SK-N-SH treated with all-trans-retinoic acid at 6 μM for 48 hours (cell line): Measurements from ENCODE around the gene KBTBD12.

Source experiments
- ARNTL ChIP-seq: fragments of 450-650 bp; formaldehyde crosslinking; IDR thresholded peaks from 2 replicates; pipeline ENCODE4 v1.5.0; 2020; ENCODE audit warnings: low read depth, mild to moderate bottlenecking, moderate library complexity, borderline replicate concordance
- CSDC2 ChIP-seq: fragments of 250-450 bp; sonication (Bioruptor Pico); IDR thresholded peaks from 2 replicates; pipeline ENCODE4 v1.5.0; 2020; ENCODE audit warnings: mild to moderate bottlenecking, moderate library complexity
- GLIS3 ChIP-seq: fragments of 250-450 bp; sonication (Bioruptor Pico); IDR thresholded peaks from 2 replicates; pipeline ENCODE4 v1.5.0; 2020; ENCODE audit warnings: mild to moderate bottlenecking, moderate library complexity
- OSR1 ChIP-seq: fragments of 250-450 bp; sonication (Bioruptor Pico); IDR thresholded peaks from 2 replicates; pipeline ENCODE4 v1.8.0; 2022; ENCODE audit warnings: moderate library complexity, mild to moderate bottlenecking, inconsistent platforms
- RARB ChIP-seq: fragments of 250-450 bp; sonication (Bioruptor Pico); IDR thresholded peaks from 2 replicates; pipeline ENCODE4 v1.8.0; 2021; ENCODE audit warnings: mild to moderate bottlenecking, moderate library complexity
- SNAI2 ChIP-seq: fragments of 250-450 bp; sonication (Bioruptor Pico); IDR thresholded peaks from 2 replicates; pipeline ENCODE4 v1.5.0; 2020; ENCODE audit warnings: mild to moderate bottlenecking, moderate library complexity
- TCF4 ChIP-seq: fragments of 250-450 bp; sonication (Bioruptor Pico); IDR thresholded peaks from 2 replicates; pipeline ENCODE4 v1.8.0; 2021; ENCODE audit warnings: mild to moderate bottlenecking, moderate library complexity, borderline replicate concordance
- ZFP30 ChIP-seq: fragments of 450-650 bp; formaldehyde crosslinking; IDR thresholded peaks from 2 replicates; pipeline ENCODE4 v1.5.0; 2022; ENCODE audit warnings: mild to moderate bottlenecking, moderate library complexity
- ZNF565 ChIP-seq: fragments of 450-650 bp; formaldehyde crosslinking; conservative IDR thresholded peaks from 2 replicates; pipeline ENCODE4 v1.5.0; 2020; ENCODE audit warnings: low read depth, mild to moderate bottlenecking, moderate library complexity
- ZNF8 ChIP-seq: fragments of 450-650 bp; formaldehyde crosslinking; IDR thresholded peaks from 2 replicates; pipeline ENCODE4 v1.5.0; 2020; ENCODE audit warnings: mild to moderate bottlenecking, moderate library complexity
- TF ChIP-seq, protein P1 (sequence below): fragments of 250-450 bp; sonication (Bioruptor Pico); IDR thresholded peaks from 2 replicates; pipeline ENCODE4 v1.8.0; 2020; ENCODE audit warnings: mild to moderate bottlenecking, moderate library complexity, borderline replicate concordance
- TF ChIP-seq, protein P2 (sequence below): fragments of 250-450 bp; sonication (Bioruptor Pico); IDR thresholded peaks from 2 replicates; pipeline ENCODE4 v1.5.1; 2021; ENCODE audit warnings: mild to moderate bottlenecking, moderate library complexity
- TF ChIP-seq, protein P3 (sequence below): fragments of 250-450 bp; sonication (Bioruptor Pico); IDR thresholded peaks from 2 replicates; pipeline ENCODE4 v1.5.1; 2020; ENCODE audit warnings: low read depth, mild to moderate bottlenecking, moderate library complexity
- TF ChIP-seq, protein P4 (sequence below): fragments of 250-450 bp; sonication (Bioruptor Pico); IDR thresholded peaks from 2 replicates; pipeline ENCODE4 v1.8.0; 2021; ENCODE audit warnings: low read depth, mild to moderate bottlenecking, moderate library complexity, borderline replicate concordance

DNA sequence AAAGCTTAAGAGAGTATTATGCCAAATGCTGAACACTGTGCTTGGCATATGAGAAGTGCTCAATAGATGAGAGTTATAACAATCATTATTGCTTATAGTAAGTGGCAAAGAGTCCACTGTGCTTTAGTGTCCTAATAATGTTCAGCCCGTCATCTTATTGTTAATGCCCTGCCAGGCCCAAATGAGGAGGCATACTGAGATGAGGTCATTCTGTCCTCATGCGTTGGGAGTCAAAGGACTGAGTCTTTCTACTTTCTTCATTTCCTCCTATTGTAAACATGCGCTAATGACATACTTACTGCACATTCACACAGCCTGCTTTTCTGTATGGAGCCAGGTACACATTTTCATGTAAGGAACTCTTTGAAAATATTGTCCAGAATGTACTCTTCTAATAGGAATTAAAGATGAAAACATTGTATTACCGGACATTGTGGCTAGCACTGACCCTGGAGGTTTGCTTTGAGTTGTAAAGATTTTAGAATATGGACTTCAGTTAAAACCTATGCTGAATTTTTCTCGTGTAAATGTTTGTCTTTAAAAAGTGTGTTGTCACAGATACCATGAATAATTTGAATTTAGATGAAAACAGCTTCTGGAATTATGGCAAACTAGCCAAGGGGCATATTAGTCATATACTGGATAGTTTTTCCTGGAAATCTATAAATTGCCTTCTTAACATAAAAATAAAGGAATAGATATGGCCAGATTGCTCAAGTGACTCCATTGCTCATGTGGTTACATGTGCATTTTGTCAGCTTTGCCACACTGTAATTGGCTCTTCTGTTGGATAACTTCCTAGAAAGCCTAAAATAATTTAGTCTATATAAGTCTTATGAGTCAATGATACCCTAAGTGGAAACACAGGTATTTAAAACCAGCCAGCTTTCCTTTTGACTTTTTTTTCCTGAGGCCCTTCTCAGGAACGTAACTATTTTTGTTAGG is 38.3 kb downstream of the KBTBD12 start:
- TF ChIP-seq, protein P1, sequence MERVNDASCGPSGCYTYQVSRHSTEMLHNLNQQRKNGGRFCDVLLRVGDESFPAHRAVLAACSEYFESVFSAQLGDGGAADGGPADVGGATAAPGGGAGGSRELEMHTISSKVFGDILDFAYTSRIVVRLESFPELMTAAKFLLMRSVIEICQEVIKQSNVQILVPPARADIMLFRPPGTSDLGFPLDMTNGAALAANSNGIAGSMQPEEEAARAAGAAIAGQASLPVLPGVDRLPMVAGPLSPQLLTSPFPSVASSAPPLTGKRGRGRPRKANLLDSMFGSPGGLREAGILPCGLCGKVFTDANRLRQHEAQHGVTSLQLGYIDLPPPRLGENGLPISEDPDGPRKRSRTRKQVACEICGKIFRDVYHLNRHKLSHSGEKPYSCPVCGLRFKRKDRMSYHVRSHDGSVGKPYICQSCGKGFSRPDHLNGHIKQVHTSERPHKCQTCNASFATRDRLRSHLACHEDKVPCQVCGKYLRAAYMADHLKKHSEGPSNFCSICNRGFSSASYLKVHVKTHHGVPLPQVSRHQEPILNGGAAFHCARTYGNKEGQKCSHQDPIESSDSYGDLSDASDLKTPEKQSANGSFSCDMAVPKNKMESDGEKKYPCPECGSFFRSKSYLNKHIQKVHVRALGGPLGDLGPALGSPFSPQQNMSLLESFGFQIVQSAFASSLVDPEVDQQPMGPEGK = no peak
- TF ChIP-seq OSR1 (CRISPR knock-in tag) = no peak
- TF ChIP-seq, protein P2, sequence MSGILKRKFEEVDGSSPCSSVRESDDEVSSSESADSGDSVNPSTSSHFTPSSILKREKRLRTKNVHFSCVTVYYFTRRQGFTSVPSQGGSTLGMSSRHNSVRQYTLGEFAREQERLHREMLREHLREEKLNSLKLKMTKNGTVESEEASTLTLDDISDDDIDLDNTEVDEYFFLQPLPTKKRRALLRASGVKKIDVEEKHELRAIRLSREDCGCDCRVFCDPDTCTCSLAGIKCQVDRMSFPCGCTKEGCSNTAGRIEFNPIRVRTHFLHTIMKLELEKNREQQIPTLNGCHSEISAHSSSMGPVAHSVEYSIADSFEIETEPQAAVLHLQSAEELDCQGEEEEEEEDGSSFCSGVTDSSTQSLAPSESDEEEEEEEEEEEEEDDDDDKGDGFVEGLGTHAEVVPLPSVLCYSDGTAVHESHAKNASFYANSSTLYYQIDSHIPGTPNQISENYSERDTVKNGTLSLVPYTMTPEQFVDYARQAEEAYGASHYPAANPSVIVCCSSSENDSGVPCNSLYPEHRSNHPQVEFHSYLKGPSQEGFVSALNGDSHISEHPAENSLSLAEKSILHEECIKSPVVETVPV = no peak
- TF ChIP-seq, protein P3, sequence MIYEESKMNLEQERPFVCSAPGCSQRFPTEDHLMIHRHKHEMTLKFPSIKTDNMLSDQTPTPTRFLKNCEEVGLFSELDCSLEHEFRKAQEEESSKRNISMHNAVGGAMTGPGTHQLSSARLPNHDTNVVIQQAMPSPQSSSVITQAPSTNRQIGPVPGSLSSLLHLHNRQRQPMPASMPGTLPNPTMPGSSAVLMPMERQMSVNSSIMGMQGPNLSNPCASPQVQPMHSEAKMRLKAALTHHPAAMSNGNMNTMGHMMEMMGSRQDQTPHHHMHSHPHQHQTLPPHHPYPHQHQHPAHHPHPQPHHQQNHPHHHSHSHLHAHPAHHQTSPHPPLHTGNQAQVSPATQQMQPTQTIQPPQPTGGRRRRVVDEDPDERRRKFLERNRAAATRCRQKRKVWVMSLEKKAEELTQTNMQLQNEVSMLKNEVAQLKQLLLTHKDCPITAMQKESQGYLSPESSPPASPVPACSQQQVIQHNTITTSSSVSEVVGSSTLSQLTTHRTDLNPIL (CRISPR knock-in tag) = no peak
- no peak for TF ChIP-seq ZNF565 (CRISPR knock-in tag)
- TF ChIP-seq RARB = no peak
- TF ChIP-seq, protein P4, sequence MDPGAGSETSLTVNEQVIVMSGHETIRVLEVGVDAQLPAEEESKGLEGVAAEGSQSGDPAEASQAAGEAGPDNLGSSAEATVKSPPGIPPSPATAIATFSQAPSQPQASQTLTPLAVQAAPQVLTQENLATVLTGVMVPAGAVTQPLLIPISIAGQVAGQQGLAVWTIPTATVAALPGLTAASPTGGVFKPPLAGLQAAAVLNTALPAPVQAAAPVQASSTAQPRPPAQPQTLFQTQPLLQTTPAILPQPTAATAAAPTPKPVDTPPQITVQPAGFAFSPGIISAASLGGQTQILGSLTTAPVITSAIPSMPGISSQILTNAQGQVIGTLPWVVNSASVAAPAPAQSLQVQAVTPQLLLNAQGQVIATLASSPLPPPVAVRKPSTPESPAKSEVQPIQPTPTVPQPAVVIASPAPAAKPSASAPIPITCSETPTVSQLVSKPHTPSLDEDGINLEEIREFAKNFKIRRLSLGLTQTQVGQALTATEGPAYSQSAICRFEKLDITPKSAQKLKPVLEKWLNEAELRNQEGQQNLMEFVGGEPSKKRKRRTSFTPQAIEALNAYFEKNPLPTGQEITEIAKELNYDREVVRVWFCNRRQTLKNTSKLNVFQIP (CRISPR knock-in tag) = no peak
- no peak for TF ChIP-seq CSDC2 (CRISPR knock-in tag)
- no peak for TF ChIP-seq ARNTL (CRISPR knock-in tag)
- TF ChIP-seq TCF4 (CRISPR knock-in tag) = no peak
- TF ChIP-seq ZFP30 (CRISPR knock-in tag) = no peak
- TF ChIP-seq SNAI2 (CRISPR knock-in tag) = no peak
- TF ChIP-seq GLIS3 = no peak
- TF ChIP-seq ZNF8 (CRISPR knock-in tag) = no peak
